Measurements from ENCODE around the gene HRNR. TPM values are rescaled to one million over a fixed set of nuclear protein-coding genes. Genes with fewer than 3 reads are reported as not detected.

Gene HRNR
- total and polyA plus RNA-seq, 4 donors: 0.04 TPM; not detected in 3

DNA sequence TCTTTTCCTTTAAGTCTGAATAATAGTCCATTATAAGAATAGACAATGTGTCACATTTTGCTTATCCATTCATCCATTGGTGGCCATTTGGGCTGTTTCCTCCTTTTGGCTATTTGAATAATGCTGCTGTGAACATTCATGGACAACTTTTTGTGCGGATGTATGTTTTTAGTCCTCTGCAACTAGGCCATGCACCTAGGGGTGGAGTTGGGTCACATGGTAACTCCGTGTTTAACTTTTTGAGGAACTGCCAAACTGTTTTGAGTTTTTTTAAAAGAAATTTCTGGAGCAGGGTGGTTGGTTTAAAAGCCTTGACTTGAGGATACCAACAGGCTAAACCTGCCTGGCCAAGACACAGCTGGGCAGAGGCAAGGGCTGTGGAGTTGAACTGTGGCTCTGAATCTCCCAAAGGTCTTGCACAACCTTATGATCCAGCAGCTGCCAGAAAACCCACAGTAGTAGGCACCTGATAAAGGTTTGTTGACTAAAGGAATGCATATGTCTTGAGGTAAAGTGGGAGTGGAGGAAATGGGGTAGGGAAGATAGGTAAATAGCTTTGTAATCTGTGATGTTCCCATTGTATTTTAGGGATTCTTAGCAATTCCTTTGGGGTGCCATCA lies 59.4 kb downstream of the HRNR start:
- TF ChIP-seq, protein P1, sequence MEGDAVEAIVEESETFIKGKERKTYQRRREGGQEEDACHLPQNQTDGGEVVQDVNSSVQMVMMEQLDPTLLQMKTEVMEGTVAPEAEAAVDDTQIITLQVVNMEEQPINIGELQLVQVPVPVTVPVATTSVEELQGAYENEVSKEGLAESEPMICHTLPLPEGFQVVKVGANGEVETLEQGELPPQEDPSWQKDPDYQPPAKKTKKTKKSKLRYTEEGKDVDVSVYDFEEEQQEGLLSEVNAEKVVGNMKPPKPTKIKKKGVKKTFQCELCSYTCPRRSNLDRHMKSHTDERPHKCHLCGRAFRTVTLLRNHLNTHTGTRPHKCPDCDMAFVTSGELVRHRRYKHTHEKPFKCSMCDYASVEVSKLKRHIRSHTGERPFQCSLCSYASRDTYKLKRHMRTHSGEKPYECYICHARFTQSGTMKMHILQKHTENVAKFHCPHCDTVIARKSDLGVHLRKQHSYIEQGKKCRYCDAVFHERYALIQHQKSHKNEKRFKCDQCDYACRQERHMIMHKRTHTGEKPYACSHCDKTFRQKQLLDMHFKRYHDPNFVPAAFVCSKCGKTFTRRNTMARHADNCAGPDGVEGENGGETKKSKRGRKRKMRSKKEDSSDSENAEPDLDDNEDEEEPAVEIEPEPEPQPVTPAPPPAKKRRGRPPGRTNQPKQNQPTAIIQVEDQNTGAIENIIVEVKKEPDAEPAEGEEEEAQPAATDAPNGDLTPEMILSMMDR (IDR thresholded peaks at IDR 0.05; ENCODE audit: low read depth, low read length, missing input control): no peak
- TF ChIP-seq HNF4A (conservative IDR thresholded peaks at IDR 0.05) (no peak), RXRA (IDR thresholded peaks at IDR 0.05) (no peak), RAD21 (IDR thresholded peaks at IDR 0.05) (no peak), JUND (IDR thresholded peaks at IDR 0.05) (no peak)
- Histone ChIP-seq H3K9me3 (ENCODE audit: control insufficient read depth in 4 of 4, low read length in 3 of 4) (no peaks in the 10 kb centered on the region), H3K27ac (ENCODE audit: low read depth in 1 of 2, low read length in 2 of 2) (no peak overlapping the region), H3K9ac (ENCODE audit: low read depth in 1 of 2, low read length in 2 of 2) (no peak overlapping the region), H3K36me3 (ENCODE audit: control insufficient read depth in 4 of 4, insufficient read depth in 3 of 4, low read depth in 1 of 4, low read length in 3 of 4) (no peaks in the 10 kb centered on the region), H3K4me3 (ENCODE audit: low read depth in 1 of 3, low read length in 3 of 3) (no peak overlapping the region), H3K4me1 (ENCODE audit: control insufficient read depth in 4 of 4, insufficient read depth in 4 of 4, low read length in 3 of 4) (no peaks in the 10 kb centered on the region), H3K27me3 (ENCODE audit: control insufficient read depth in 4 of 4, insufficient read depth in 4 of 4, low read length in 3 of 4) (peaks cover 0 to 3% (median 0%) of the 10 kb centered on the region in 4 donors)
- whole genome bisulfite sequencing: 77% methylated on average over 2 of the region's 2 CpGs
- no peak for DNase-seq (ENCODE audit: low spot score)

DNA sequence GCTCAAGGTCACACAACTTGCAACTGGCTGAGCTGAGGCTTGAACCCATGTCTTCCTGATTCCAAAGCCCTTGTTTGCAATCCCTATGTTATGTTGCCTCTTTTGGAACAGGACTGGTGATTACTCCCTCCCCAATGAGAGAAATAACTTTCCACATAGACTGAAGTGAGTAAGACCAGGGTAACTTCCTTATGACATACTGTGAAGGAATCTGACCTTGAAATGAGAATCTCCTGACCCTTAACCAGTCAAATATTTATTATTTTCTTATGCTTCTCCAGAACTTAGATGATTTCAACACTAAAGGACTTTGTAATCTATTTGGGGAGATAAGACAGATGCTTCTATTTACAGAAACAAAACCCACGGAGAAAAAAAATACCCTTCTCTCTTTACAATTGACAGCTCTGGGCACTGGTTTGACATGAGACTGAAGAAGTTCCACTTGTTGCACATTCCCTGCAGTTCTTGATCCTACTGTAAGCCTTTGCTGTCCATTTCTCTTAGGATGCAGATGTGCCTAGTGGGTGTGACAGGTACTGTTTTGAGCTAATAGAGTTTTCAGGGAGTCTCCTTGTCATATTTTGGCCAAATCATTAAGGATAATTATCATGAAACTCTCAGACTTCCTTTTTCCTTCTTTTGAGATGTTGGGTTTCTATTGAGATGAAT lies 61.1 kb downstream of the HRNR start:
- peaks cover 0 to 3% (median 0%) of the 10 kb centered on the region in 4 donors for H3K27me3 ChIP-seq (ENCODE audit: control insufficient read depth in 4 of 4, insufficient read depth in 4 of 4, low read length in 3 of 4)
- H3K4me3 ChIP-seq (ENCODE audit: low read depth in 1 of 3, low read length in 3 of 3): no peak overlapping the region
- H3K9me3 ChIP-seq (ENCODE audit: control insufficient read depth in 4 of 4, low read length in 3 of 4): no peaks in the 10 kb centered on the region
- H3K4me1 ChIP-seq (ENCODE audit: control insufficient read depth in 4 of 4, insufficient read depth in 4 of 4, low read length in 3 of 4): no peaks in the 10 kb centered on the region
- no peaks in the 10 kb centered on the region for H3K36me3 ChIP-seq (ENCODE audit: control insufficient read depth in 4 of 4, insufficient read depth in 3 of 4, low read depth in 1 of 4, low read length in 3 of 4)
- DNase-seq (ENCODE audit: low spot score): no peak
- no peak overlapping the region for H3K27ac ChIP-seq (ENCODE audit: low read depth in 1 of 2, low read length in 2 of 2)
- no peak overlapping the region for H3K9ac ChIP-seq (ENCODE audit: low read depth in 1 of 2, low read length in 2 of 2)
- TF ChIP-seq EGR1 (IDR thresholded peaks at IDR 0.05; ENCODE audit: low read depth in 2 of 2) (no peak), RXRA (IDR thresholded peaks at IDR 0.05) (no peak), RAD21 (IDR thresholded peaks at IDR 0.05) (no peak), GABPA (IDR thresholded peaks at IDR 0.05 in 1 of 2, conservative IDR thresholded peaks at IDR 0.05 in 1 of 2) (no peak), HNF4A (conservative IDR thresholded peaks at IDR 0.05) (no peak), SP1 (IDR thresholded peaks at IDR 0.05) (no peak), HNF4G (IDR thresholded peaks at IDR 0.05) (no peak), FOXA1 (IDR thresholded peaks at IDR 0.05) (no peak), YY1 (IDR thresholded peaks at IDR 0.05) (no peak), NR2F2 (IDR thresholded peaks at IDR 0.05) (no peak), TAF1 (conservative IDR thresholded peaks at IDR 0.05) (no peak), ATF3 (IDR thresholded peaks at IDR 0.05) (no peak), MAX (IDR thresholded peaks at IDR 0.05) (no peak), JUND (IDR thresholded peaks at IDR 0.05) (no peak), FOXA2 (IDR thresholded peaks at IDR 0.05) (no peak)
- TF ChIP-seq, protein P2, sequence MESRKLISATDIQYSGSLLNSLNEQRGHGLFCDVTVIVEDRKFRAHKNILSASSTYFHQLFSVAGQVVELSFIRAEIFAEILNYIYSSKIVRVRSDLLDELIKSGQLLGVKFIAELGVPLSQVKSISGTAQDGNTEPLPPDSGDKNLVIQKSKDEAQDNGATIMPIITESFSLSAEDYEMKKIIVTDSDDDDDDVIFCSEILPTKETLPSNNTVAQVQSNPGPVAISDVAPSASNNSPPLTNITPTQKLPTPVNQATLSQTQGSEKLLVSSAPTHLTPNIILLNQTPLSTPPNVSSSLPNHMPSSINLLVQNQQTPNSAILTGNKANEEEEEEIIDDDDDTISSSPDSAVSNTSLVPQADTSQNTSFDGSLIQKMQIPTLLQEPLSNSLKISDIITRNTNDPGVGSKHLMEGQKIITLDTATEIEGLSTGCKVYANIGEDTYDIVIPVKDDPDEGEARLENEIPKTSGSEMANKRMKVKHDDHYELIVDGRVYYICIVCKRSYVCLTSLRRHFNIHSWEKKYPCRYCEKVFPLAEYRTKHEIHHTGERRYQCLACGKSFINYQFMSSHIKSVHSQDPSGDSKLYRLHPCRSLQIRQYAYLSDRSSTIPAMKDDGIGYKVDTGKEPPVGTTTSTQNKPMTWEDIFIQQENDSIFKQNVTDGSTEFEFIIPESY (IDR thresholded peaks at IDR 0.05): no peak
- TF ChIP-seq, protein P3, sequence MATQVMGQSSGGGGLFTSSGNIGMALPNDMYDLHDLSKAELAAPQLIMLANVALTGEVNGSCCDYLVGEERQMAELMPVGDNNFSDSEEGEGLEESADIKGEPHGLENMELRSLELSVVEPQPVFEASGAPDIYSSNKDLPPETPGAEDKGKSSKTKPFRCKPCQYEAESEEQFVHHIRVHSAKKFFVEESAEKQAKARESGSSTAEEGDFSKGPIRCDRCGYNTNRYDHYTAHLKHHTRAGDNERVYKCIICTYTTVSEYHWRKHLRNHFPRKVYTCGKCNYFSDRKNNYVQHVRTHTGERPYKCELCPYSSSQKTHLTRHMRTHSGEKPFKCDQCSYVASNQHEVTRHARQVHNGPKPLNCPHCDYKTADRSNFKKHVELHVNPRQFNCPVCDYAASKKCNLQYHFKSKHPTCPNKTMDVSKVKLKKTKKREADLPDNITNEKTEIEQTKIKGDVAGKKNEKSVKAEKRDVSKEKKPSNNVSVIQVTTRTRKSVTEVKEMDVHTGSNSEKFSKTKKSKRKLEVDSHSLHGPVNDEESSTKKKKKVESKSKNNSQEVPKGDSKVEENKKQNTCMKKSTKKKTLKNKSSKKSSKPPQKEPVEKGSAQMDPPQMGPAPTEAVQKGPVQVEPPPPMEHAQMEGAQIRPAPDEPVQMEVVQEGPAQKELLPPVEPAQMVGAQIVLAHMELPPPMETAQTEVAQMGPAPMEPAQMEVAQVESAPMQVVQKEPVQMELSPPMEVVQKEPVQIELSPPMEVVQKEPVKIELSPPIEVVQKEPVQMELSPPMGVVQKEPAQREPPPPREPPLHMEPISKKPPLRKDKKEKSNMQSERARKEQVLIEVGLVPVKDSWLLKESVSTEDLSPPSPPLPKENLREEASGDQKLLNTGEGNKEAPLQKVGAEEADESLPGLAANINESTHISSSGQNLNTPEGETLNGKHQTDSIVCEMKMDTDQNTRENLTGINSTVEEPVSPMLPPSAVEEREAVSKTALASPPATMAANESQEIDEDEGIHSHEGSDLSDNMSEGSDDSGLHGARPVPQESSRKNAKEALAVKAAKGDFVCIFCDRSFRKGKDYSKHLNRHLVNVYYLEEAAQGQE (IDR thresholded peaks at IDR 0.05): no peak
- TF ChIP-seq, protein P1 (IDR thresholded peaks at IDR 0.05; ENCODE audit: low read depth, low read length, missing input control): no peak
- 23% methylated on average over 1 of the region's 1 CpG for WGBS

All from liver (tissue), 9 donors.